Vagina (tissue), 2 donors: ENCODE results near the gene TRPM1. TPM values are rescaled to one million over a fixed set of nuclear protein-coding genes. Genes with fewer than 3 reads are reported as not detected.

Experiments used
- DNase-seq, 2 donors: peaks; one replicate each; pipeline ENCODE4 v3.0.0-alpha.2; 2017; ENCODE audit errors: extremely low spot score in 2 of 2
- H3K27ac ChIP-seq: fragments of 200-600 bp; sonication (generic); one replicate; pipeline ENCODE4 v1.5.1; 2019
- H3K27me3 ChIP-seq: fragments of 200-600 bp; sonication (generic); one replicate; pipeline ENCODE4 v1.5.1; 2019
- H3K36me3 ChIP-seq, 2 donors: fragments of 200-600 bp; sonication (generic); one replicate each; pipeline ENCODE4 v1.5.1; 2017 to 2019
- H3K4me1 ChIP-seq: fragments of 200-600 bp; sonication (generic); one replicate; pipeline ENCODE4 v1.5.1; 2019
- H3K4me3 ChIP-seq, 2 donors: fragments of 200-600 bp; sonication (generic); 1 replicate in 1 of 2; 2 replicates in 1 of 2; pipeline ENCODE4 v1.5.1; 2016 to 2019
- H3K9me3 ChIP-seq: fragments of 200-600 bp; sonication (generic); one replicate; pipeline ENCODE4 v1.5.1; 2019
- POLR2A ChIP-seq, 2 donors: fragments of 450-650 bp; IDR thresholded peaks; one replicate each; pipeline ENCODE4 v1.6.1; 2017; ENCODE audit warnings: antibody characterized with exemption in 2 of 2, mild to moderate bottlenecking in 2 of 2, moderate library complexity in 2 of 2
- POLR2AphosphoS5 ChIP-seq, 2 donors: sonication (generic); formaldehyde crosslinking; IDR thresholded peaks; one replicate each; pipeline ENCODE4 v1.9.0; 2017; ENCODE audit warnings: antibody characterized with exemption in 2 of 2, mild to moderate bottlenecking in 2 of 2, low read depth in 1 of 2; ENCODE audit not compliant: insufficient read depth in 1 of 2
- intact Hi-C: fragments of 100-400 bp; cut with DNase I; formaldehyde crosslinking; loops from one replicate; pipeline ENCODE4 v1.15.1; 2023
- total RNA-seq: library from RNA; depleted of rRNA; stranded (reverse); fragments of >200 nt; gene quantifications from one replicate; pipeline ENCODE4 v1.2.3, GENCODE V29; 2016
- TF ChIP-seq, protein P1 (sequence below), 3 experiments: fragments of 450-650 bp in 2 of 3; fragments of 200-600 bp in 1 of 3; sonication (generic) in 1 of 3; IDR thresholded peaks; one replicate each; pipeline ENCODE4 v1.5.1; 2017 to 2019; ENCODE audit warnings: antibody characterized with exemption in 3 of 3, mild to moderate bottlenecking in 2 of 3, moderate library complexity in 2 of 3

TRPM1 gene
- total RNA-seq, 1 donor from 2014 or later, result not detected

- no peak overlapping the region for H3K4me3 ChIP-seq
- TF ChIP-seq POLR2A (IDR thresholded peaks at IDR 0.05) (no peak), POLR2AphosphoS5 (IDR thresholded peaks at IDR 0.05; ENCODE audit: insufficient read depth in 1 of 2, low read depth in 1 of 2) (no peak)
- TF ChIP-seq, protein P1, sequence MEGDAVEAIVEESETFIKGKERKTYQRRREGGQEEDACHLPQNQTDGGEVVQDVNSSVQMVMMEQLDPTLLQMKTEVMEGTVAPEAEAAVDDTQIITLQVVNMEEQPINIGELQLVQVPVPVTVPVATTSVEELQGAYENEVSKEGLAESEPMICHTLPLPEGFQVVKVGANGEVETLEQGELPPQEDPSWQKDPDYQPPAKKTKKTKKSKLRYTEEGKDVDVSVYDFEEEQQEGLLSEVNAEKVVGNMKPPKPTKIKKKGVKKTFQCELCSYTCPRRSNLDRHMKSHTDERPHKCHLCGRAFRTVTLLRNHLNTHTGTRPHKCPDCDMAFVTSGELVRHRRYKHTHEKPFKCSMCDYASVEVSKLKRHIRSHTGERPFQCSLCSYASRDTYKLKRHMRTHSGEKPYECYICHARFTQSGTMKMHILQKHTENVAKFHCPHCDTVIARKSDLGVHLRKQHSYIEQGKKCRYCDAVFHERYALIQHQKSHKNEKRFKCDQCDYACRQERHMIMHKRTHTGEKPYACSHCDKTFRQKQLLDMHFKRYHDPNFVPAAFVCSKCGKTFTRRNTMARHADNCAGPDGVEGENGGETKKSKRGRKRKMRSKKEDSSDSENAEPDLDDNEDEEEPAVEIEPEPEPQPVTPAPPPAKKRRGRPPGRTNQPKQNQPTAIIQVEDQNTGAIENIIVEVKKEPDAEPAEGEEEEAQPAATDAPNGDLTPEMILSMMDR (IDR thresholded peaks at IDR 0.05), result no peak
- H3K9me3 ChIP-seq, result no peaks in the 10 kb centered on the region
- H3K36me3 ChIP-seq, result no peaks in the 10 kb centered on the region
- no peaks in the 10 kb centered on the region for H3K27me3 ChIP-seq
- no peak overlapping the region for H3K27ac ChIP-seq
- peaks cover 10% of the 10 kb centered on the region for H3K4me1 ChIP-seq
- intact Hi-C loops, result no loop called here
- no peak for DNase-seq
Observed at GRCh38 chr15:31106495-31107300, 5.2 kb upstream of the TRPM1 start.

GRCh38 chr15:31104003-31104402 is 2.5 kb upstream of the TRPM1 start:
- no peaks in the 10 kb centered on the region for H3K36me3 ChIP-seq
- H3K27me3 ChIP-seq, result no peaks in the 10 kb centered on the region
- TF ChIP-seq, protein P1 (IDR thresholded peaks at IDR 0.05), result no peak
- TF ChIP-seq POLR2A (IDR thresholded peaks at IDR 0.05) (no peak), POLR2AphosphoS5 (IDR thresholded peaks at IDR 0.05; ENCODE audit: insufficient read depth in 1 of 2, low read depth in 1 of 2) (no peak)
- no peaks in the 10 kb centered on the region for H3K9me3 ChIP-seq
- intact Hi-C loops, result no loop called here
- H3K4me3 ChIP-seq, result no peak overlapping the region
- H3K4me1 ChIP-seq, result peaks cover 10% of the 10 kb centered on the region
- DNase-seq, result no peak
- H3K27ac ChIP-seq, result no peak overlapping the region

DNA sequence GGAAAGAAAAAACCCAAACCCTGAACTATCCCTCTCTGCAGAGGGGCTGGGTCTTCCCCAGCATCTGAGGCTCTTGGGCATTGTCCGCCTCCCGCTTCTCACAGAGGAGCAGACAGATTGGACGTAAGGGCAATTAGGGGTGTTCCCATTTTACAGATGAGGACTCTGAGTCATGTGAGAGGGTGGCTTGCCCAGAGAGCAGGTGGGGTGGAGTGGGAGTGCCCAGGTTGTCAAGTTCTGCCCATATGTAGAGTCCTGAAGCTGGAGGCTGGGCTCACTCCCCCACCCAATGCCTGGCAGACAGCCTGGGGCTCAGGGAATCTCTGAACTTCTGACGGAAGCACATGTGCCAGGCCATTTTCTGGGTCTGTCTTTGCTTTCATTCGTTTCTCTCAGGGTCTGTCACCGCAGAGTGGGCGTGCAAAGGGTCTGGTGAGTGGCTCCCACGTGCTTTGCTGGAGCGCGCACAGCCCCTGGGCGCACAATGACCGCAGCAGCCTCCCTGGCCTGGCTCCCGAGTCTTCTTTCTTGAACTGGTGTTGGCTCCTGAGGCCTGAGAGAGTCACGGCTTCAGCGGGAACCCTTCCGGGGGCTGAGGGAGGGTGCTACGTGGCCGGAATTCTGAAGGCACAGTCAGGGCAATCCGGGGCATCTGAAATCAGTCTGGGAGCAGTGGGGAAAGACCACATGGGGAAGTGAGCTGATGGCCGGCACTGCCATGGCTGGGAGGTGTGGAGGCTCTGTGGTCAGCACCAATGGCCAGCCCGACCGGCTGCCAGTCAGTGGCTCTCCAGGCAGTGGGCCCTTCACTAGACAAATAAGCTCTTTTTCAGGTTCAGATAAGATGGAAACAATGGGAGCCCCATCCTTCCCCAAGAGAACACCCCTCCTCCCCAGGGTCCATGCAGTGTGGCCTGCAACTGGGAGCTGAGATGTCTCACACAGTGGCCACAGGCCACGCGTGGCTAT is 1.1 kb upstream of the TRPM1 start:
- intact Hi-C loops, result no loop called here
- no peaks in the 10 kb centered on the region for H3K27me3 ChIP-seq
- DNase-seq, result no peak
- no peaks in the 10 kb centered on the region for H3K9me3 ChIP-seq
- peaks cover 10% of the 10 kb centered on the region for H3K4me1 ChIP-seq
- H3K36me3 ChIP-seq, result no peaks in the 10 kb centered on the region
- no peak overlapping the region for H3K4me3 ChIP-seq
- no peak for TF ChIP-seq POLR2AphosphoS5 (IDR thresholded peaks at IDR 0.05; ENCODE audit: insufficient read depth in 1 of 2, low read depth in 1 of 2)
- TF ChIP-seq, protein P1 (IDR thresholded peaks at IDR 0.05), result no peak
- TF ChIP-seq POLR2A (IDR thresholded peaks at IDR 0.05), result no peak
- no peak overlapping the region for H3K27ac ChIP-seq

- no peak for DNase-seq
- Histone ChIP-seq H3K4me3 (no peak overlapping the region), H3K27me3 (no peaks in the 10 kb centered on the region), H3K36me3 (no peaks in the 10 kb centered on the region), H3K9me3 (no peaks in the 10 kb centered on the region), H3K4me1 (peaks cover 10% of the 10 kb centered on the region), H3K27ac (no peak overlapping the region)
- no peak for TF ChIP-seq POLR2A (IDR thresholded peaks at IDR 0.05)
- TF ChIP-seq, protein P1 (IDR thresholded peaks at IDR 0.05), result no peak
- intact Hi-C loops, result no loop called here
Observed at GRCh38 chr15:31102039-31102321, 455 bp upstream of the TRPM1 start.
